H9 (cell line): ENCODE data around the gene SPECC1L. TPM values are rescaled to one million over a fixed set of nuclear protein-coding genes. Genes with fewer than 3 reads are reported as not detected.

Source experiments
- DNase-seq: peaks from one replicate; pipeline ENCODE4 v3.0.0-alpha.2; 2017
- H2AFZ ChIP-seq: one replicate; pipeline ENCODE4 v1.6.1; 2013; ENCODE audit warnings: mild to moderate bottlenecking, low read length, control low read depth, moderate library complexity
- H2AK5ac ChIP-seq: 2 replicates; pipeline ENCODE4 v1.6.1; 2013; ENCODE audit warnings: low read length, control low read depth, mixed read lengths; ENCODE audit not compliant: insufficient read length
- H2BK120ac ChIP-seq: one replicate; pipeline ENCODE4 v1.6.1; 2013; ENCODE audit warnings: low read depth, mild to moderate bottlenecking, low read length, control low read depth, inconsistent platforms; ENCODE audit not compliant: poor library complexity, severe bottlenecking
- H2BK12ac ChIP-seq: 2 replicates; pipeline ENCODE4 v1.6.1; 2013; ENCODE audit warnings: low read length, control low read depth, mixed read lengths, low read depth; ENCODE audit not compliant: insufficient read length
- H2BK15ac ChIP-seq: 2 replicates; pipeline ENCODE4 v1.6.1; 2013; ENCODE audit warnings: low read depth, low read length, control low read depth
- H2BK20ac ChIP-seq: one replicate; pipeline ENCODE4 v1.6.1; 2013; ENCODE audit warnings: low read depth, mild to moderate bottlenecking, low read length, control low read depth, inconsistent platforms; ENCODE audit not compliant: poor library complexity, severe bottlenecking
- H2BK5ac ChIP-seq: 2 replicates; pipeline ENCODE4 v1.6.1; 2013; ENCODE audit warnings: low read length, control low read depth, mixed read lengths; ENCODE audit not compliant: insufficient read length
- H3K14ac ChIP-seq: 2 replicates; pipeline ENCODE4 v1.6.1; 2013; ENCODE audit warnings: low read length, control low read depth; ENCODE audit not compliant: insufficient read depth
- H3K18ac ChIP-seq: 2 replicates; pipeline ENCODE4 v1.6.1; 2013; ENCODE audit warnings: low read depth, mild to moderate bottlenecking, mixed read lengths, low read length, control low read depth; ENCODE audit not compliant: insufficient read length
- H3K23ac ChIP-seq: 2 replicates; pipeline ENCODE4 v1.6.1; 2013; ENCODE audit warnings: low read length, control low read depth, mixed read lengths, low read depth; ENCODE audit not compliant: insufficient read length
- H3K23me2 ChIP-seq: 2 replicates; pipeline ENCODE4 v1.6.1; 2013; ENCODE audit warnings: low read depth, mild to moderate bottlenecking, mixed read lengths, low read length, control low read depth; ENCODE audit not compliant: insufficient read length, poor library complexity, severe bottlenecking
- H3K27ac ChIP-seq: 2 replicates; pipeline ENCODE4 v1.5.1; 2013; ENCODE audit warnings: low read length, control low read depth, mixed read lengths, low read depth; ENCODE audit not compliant: insufficient read length
- H3K27me3 ChIP-seq: 2 replicates; pipeline ENCODE4 v1.6.1; 2013; ENCODE audit warnings: low read length, control low read depth, inconsistent platforms; ENCODE audit not compliant: insufficient read depth
- H3K4ac ChIP-seq: 2 replicates; pipeline ENCODE4 v1.6.1; 2013; ENCODE audit warnings: low read depth, mild to moderate bottlenecking, control low read depth, inconsistent platforms, low read length, moderate library complexity
- H3K4me1 ChIP-seq: 2 replicates; pipeline ENCODE4 v1.6.1; 2013; ENCODE audit warnings: low read length, control low read depth, inconsistent platforms; ENCODE audit not compliant: insufficient read depth
- H3K4me2 ChIP-seq: 2 replicates; pipeline ENCODE4 v1.6.1; 2013; ENCODE audit warnings: low read length, control low read depth, mixed read lengths; ENCODE audit not compliant: insufficient read length, insufficient read depth
- H3K56ac ChIP-seq: 2 replicates; pipeline ENCODE4 v1.6.1; 2013; ENCODE audit warnings: low read depth, mild to moderate bottlenecking, mixed read lengths, low read length, control low read depth; ENCODE audit not compliant: insufficient read length
- H3K79me1 ChIP-seq: 2 replicates; pipeline ENCODE4 v1.6.1; 2013; ENCODE audit warnings: low read depth, mild to moderate bottlenecking, moderate library complexity, low read length, control low read depth, inconsistent platforms; ENCODE audit not compliant: insufficient read depth, poor library complexity, severe bottlenecking
- H3K79me2 ChIP-seq: 2 replicates; pipeline ENCODE4 v1.6.1; 2013; ENCODE audit warnings: low read length, control low read depth, inconsistent platforms; ENCODE audit not compliant: insufficient read depth
- H3K9ac ChIP-seq: 2 replicates; pipeline ENCODE4 v1.6.1; 2013; ENCODE audit warnings: low read length, control low read depth, mixed read lengths; ENCODE audit not compliant: insufficient read length; ENCODE audit errors: extremely low read depth
- H3K9me3 ChIP-seq: one replicate; pipeline ENCODE4 v1.6.1; 2013; ENCODE audit warnings: low read depth, low read length, inconsistent platforms; ENCODE audit not compliant: control insufficient read depth
- H3T11ph ChIP-seq: one replicate; pipeline ENCODE4 v1.6.1; 2013; ENCODE audit warnings: mild to moderate bottlenecking, low read length, control low read depth, inconsistent platforms
- H4K20me1 ChIP-seq: one replicate; pipeline ENCODE4 v1.6.1; 2013; ENCODE audit not compliant: control insufficient read depth, insufficient read length, insufficient read depth
- H4K5ac ChIP-seq: 2 replicates; pipeline ENCODE4 v1.6.1; 2013; ENCODE audit warnings: low read depth, mild to moderate bottlenecking, mixed read lengths, low read length, control low read depth; ENCODE audit not compliant: insufficient read length
- H4K8ac ChIP-seq: replicated peaks from 2 replicates; pipeline ENCODE4 v1.6.1; 2013; ENCODE audit warnings: low read length, control low read depth, mixed read lengths, low read depth; ENCODE audit not compliant: insufficient read length
- H4K91ac ChIP-seq: 2 replicates; pipeline ENCODE4 v1.6.1; 2013; ENCODE audit warnings: low read depth, mild to moderate bottlenecking, moderate library complexity, mixed read lengths, low read length, control low read depth; ENCODE audit not compliant: insufficient read length
- H3K27ac Mint-ChIP-seq, 3 experiments: 2 replicates in 2 of 3; 3 replicates in 1 of 3; pipeline ENCODE4 v1.8.0; 2020 to 2021; ENCODE audit warnings: mixed read lengths in 3 of 3, mild to moderate bottlenecking in 1 of 3, moderate library complexity in 1 of 3
- H3K27me3 Mint-ChIP-seq: 2 replicates; pipeline ENCODE4 v1.8.0; 2021; ENCODE audit warnings: low read depth, mild to moderate bottlenecking, moderate library complexity, mixed read lengths
- H3K36me3 Mint-ChIP-seq, 3 experiments: 2 replicates in 2 of 3; 3 replicates in 1 of 3; pipeline ENCODE4 v1.8.0; 2020 to 2021; ENCODE audit warnings: low read depth in 3 of 3, mixed read lengths in 3 of 3; ENCODE audit not compliant: insufficient read depth in 1 of 3
- H3K4me1 Mint-ChIP-seq, 2 experiments: 2 replicates each; pipeline ENCODE4 v1.8.0; 2020; ENCODE audit warnings: mixed read lengths in 2 of 2
- H3K4me3 Mint-ChIP-seq, 2 experiments: 2 replicates in 1 of 2; 3 replicates in 1 of 2; pipeline ENCODE4 v1.8.0; 2020 to 2021; ENCODE audit warnings: mild to moderate bottlenecking in 2 of 2, mixed read lengths in 2 of 2, moderate library complexity in 1 of 2
- H3K9me3 Mint-ChIP-seq, 2 experiments: 2 replicates in 1 of 2; 3 replicates in 1 of 2; pipeline ENCODE4 v1.8.0; 2020; ENCODE audit warnings: mild to moderate bottlenecking in 2 of 2, mixed read lengths in 2 of 2, moderate library complexity in 1 of 2
- WGBS: extraction: QIAGEN DNeasy Blood & Tissue Kit; methylation state at CpG from one replicate; pipeline ENCODE4 v1.1.7; 2013; ENCODE audit warnings: missing lambda C conversion rate, low lambda C conversion rate, mixed read lengths; ENCODE audit not compliant: insufficient read length; ENCODE audit errors: extremely low coverage; 5-methylcytosine and 5-hydroxymethylcytosine counted together
- total RNA-seq: library from RNA; stranded (reverse); gene quantifications from 2 replicates; pipeline ENCODE4 v1.2.1, GENCODE V29; 2021
- TF ChIP-seq, protein P1 (sequence below): fragments of 200-600 bp; sonication (generic); conservative IDR thresholded peaks from 3 replicates; pipeline ENCODE4 v1.8.0; 2021; ENCODE audit warnings: antibody characterized with exemption, mild to moderate bottlenecking

SPECC1L gene
- total RNA-seq, 1 experiment from 2014 or later = 57.1 TPM

DNA sequence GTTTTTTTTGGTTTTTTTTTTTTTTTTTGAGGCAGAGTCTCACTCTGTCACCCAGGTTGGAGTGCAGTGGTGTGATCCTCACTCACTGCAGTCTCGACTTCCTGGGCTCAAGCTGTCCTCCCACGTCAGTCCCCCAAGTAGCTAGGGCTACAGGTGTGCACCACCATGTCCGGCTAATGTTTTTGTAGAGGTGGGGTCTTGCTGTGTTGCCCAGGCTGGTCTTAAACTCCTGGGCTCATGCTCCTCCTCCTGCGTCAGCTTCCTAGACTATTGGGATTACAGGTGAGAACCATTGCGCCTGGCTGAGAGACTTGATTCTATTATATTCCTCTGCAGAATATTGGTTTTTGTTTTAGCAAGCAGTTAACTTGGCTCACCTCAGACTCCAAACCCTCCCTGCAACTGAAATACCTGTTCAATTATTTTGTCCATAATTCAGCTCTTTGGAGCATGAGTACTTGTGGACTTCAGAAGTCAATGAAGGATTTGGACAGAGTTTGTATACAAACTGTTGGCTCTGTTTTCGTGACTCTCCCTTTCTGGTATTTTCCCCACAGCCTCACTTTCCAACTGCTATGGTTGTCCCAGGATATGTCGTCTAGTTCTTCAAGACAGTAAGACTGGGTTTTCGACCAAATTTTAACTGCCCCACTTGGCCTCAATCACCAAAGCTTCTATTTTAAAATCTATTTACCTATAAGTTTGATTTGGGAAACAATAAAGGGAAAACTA lies 87.6 kb downstream of the SPECC1L start:
- H2AFZ ChIP-seq = no peak overlapping the region
- no peak overlapping the region; a peak in 1 of 7 replicates for H3K27ac Mint-ChIP-seq
- no peak for DNase-seq

More for the DNA sequence above, 87.6 kb downstream of the SPECC1L start:
- H2BK12ac ChIP-seq = no peak overlapping the region
- H3K79me1 ChIP-seq = no peaks in the 10 kb centered on the region
- no peak overlapping the region for H3T11ph ChIP-seq
- H3K23me2 ChIP-seq = no peaks in the 10 kb centered on the region
- no peak overlapping the region for H3K23ac ChIP-seq
- H2AK5ac ChIP-seq = no peak overlapping the region
- no peak overlapping the region for H2BK120ac ChIP-seq
- H3K27me3 ChIP-seq = no peaks in the 10 kb centered on the region
- H3K14ac ChIP-seq = no peak overlapping the region
- Mint-ChIP-seq H3K27me3 (no peaks in the 10 kb centered on the region), H3K9me3 (peaks cover 4 to 5% of the 10 kb centered on the region in 2 experiments; a peak in 3 of 5 replicates), H3K36me3 (peaks cover 15 to 49% (median 41%) of the 10 kb centered on the region in 3 experiments), H3K4me1 (no peaks in the 10 kb centered on the region), H3K4me3 (no peak overlapping the region)
- H4K91ac ChIP-seq = no peak overlapping the region
- H4K5ac ChIP-seq = no peak overlapping the region
- no peak overlapping the region for H2BK5ac ChIP-seq
- H2BK15ac ChIP-seq = no peak overlapping the region
- TF ChIP-seq, protein P1, sequence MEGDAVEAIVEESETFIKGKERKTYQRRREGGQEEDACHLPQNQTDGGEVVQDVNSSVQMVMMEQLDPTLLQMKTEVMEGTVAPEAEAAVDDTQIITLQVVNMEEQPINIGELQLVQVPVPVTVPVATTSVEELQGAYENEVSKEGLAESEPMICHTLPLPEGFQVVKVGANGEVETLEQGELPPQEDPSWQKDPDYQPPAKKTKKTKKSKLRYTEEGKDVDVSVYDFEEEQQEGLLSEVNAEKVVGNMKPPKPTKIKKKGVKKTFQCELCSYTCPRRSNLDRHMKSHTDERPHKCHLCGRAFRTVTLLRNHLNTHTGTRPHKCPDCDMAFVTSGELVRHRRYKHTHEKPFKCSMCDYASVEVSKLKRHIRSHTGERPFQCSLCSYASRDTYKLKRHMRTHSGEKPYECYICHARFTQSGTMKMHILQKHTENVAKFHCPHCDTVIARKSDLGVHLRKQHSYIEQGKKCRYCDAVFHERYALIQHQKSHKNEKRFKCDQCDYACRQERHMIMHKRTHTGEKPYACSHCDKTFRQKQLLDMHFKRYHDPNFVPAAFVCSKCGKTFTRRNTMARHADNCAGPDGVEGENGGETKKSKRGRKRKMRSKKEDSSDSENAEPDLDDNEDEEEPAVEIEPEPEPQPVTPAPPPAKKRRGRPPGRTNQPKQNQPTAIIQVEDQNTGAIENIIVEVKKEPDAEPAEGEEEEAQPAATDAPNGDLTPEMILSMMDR = no peak
- H3K9me3 ChIP-seq = no peaks in the 10 kb centered on the region
- no peak overlapping the region for H3K56ac ChIP-seq
- no peak overlapping the region for H4K8ac ChIP-seq
- H3K4me1 ChIP-seq = no peaks in the 10 kb centered on the region
- WGBS = no CpG with 5 or more reads among the region's 8 CpGs
- H3K18ac ChIP-seq = no peak overlapping the region
- no peaks in the 10 kb centered on the region for H3K79me2 ChIP-seq
- no peaks in the 10 kb centered on the region for H4K20me1 ChIP-seq
- no peak overlapping the region for H2BK20ac ChIP-seq
- H3K27ac ChIP-seq = no peak overlapping the region
- H3K4ac ChIP-seq = no peak overlapping the region
- no peak overlapping the region for H3K9ac ChIP-seq
- no peak overlapping the region for H3K4me2 ChIP-seq
